ENCODE measurements around the gene IL18R1. TPM values are rescaled to one million over a fixed set of nuclear protein-coding genes. Genes with fewer than 3 reads are reported as not detected.

Gene IL18R1
- total and polyA plus RNA-seq, 4 donors = 4.8 to 12.7 (median 5.9) TPM

DNA sequence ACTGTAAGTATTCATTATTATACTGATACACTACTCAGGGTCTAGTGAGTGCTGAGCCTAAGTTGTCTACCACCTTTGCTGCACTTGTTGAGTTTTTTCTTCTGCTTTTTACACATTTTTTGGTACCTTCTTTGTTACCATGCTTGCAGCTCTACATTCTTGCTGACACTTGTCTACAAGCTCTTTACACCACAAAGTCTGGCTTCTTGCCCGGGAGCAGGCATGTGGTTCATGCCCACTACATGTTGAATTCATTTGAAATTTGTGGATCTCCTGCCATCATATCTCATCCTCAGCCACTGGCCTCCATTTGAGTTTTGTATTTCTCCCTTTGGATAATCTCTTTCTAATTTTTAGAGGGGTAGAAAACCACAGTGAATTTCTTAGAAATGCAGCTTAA, 29.9 kb downstream of the IL18R1 start:
- Histone ChIP-seq H3K9me3 (ENCODE audit: control insufficient read depth in 4 of 4, low read length in 3 of 4) (peaks cover 0 to 12% (median 2%) of the 10 kb centered on the region in 4 donors), H3K9ac (ENCODE audit: low read depth in 1 of 2, low read length in 2 of 2) (no peak overlapping the region), H3K27ac (ENCODE audit: low read depth in 1 of 2, low read length in 2 of 2) (no peak overlapping the region), H3K27me3 (ENCODE audit: control insufficient read depth in 4 of 4, insufficient read depth in 4 of 4, low read length in 3 of 4) (no peaks in the 10 kb centered on the region), H3K36me3 (ENCODE audit: control insufficient read depth in 4 of 4, insufficient read depth in 3 of 4, low read depth in 1 of 4, low read length in 3 of 4) (peaks cover 1 to 18% (median 7%) of the 10 kb centered on the region in 4 donors), H3K4me3 (ENCODE audit: low read depth in 1 of 3, low read length in 3 of 3) (no peak overlapping the region), H3K4me1 (ENCODE audit: control insufficient read depth in 4 of 4, insufficient read depth in 4 of 4, low read length in 3 of 4) (no peaks in the 10 kb centered on the region)
- no peak for DNase-seq (ENCODE audit: low spot score)
- TF ChIP-seq RXRA (IDR thresholded peaks at IDR 0.05) = no peak
- TF ChIP-seq, protein P1, sequence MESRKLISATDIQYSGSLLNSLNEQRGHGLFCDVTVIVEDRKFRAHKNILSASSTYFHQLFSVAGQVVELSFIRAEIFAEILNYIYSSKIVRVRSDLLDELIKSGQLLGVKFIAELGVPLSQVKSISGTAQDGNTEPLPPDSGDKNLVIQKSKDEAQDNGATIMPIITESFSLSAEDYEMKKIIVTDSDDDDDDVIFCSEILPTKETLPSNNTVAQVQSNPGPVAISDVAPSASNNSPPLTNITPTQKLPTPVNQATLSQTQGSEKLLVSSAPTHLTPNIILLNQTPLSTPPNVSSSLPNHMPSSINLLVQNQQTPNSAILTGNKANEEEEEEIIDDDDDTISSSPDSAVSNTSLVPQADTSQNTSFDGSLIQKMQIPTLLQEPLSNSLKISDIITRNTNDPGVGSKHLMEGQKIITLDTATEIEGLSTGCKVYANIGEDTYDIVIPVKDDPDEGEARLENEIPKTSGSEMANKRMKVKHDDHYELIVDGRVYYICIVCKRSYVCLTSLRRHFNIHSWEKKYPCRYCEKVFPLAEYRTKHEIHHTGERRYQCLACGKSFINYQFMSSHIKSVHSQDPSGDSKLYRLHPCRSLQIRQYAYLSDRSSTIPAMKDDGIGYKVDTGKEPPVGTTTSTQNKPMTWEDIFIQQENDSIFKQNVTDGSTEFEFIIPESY (IDR thresholded peaks at IDR 0.05) = no peak
- no peak for TF ChIP-seq FOXA2 (IDR thresholded peaks at IDR 0.05)
- no peak for TF ChIP-seq GABPA (IDR thresholded peaks at IDR 0.05 in 1 of 2, conservative IDR thresholded peaks at IDR 0.05 in 1 of 2)
- TF ChIP-seq, protein P2, sequence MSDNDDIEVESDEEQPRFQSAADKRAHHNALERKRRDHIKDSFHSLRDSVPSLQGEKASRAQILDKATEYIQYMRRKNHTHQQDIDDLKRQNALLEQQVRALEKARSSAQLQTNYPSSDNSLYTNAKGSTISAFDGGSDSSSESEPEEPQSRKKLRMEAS (IDR thresholded peaks at IDR 0.05) = no peak
- no peak for TF ChIP-seq NR2F2 (IDR thresholded peaks at IDR 0.05)
- TF ChIP-seq FOXA1 (IDR thresholded peaks at IDR 0.05) = no peak
- no peak for TF ChIP-seq SP1 (IDR thresholded peaks at IDR 0.05)
- TF ChIP-seq HNF4A (conservative IDR thresholded peaks at IDR 0.05) = no peak
- no peak for TF ChIP-seq YY1 (IDR thresholded peaks at IDR 0.05)
- no peak for TF ChIP-seq HNF4G (IDR thresholded peaks at IDR 0.05)
- TF ChIP-seq, protein P3, sequence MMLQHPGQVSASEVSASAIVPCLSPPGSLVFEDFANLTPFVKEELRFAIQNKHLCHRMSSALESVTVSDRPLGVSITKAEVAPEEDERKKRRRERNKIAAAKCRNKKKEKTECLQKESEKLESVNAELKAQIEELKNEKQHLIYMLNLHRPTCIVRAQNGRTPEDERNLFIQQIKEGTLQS (IDR thresholded peaks at IDR 0.05) = no peak
- TF ChIP-seq, protein P4, sequence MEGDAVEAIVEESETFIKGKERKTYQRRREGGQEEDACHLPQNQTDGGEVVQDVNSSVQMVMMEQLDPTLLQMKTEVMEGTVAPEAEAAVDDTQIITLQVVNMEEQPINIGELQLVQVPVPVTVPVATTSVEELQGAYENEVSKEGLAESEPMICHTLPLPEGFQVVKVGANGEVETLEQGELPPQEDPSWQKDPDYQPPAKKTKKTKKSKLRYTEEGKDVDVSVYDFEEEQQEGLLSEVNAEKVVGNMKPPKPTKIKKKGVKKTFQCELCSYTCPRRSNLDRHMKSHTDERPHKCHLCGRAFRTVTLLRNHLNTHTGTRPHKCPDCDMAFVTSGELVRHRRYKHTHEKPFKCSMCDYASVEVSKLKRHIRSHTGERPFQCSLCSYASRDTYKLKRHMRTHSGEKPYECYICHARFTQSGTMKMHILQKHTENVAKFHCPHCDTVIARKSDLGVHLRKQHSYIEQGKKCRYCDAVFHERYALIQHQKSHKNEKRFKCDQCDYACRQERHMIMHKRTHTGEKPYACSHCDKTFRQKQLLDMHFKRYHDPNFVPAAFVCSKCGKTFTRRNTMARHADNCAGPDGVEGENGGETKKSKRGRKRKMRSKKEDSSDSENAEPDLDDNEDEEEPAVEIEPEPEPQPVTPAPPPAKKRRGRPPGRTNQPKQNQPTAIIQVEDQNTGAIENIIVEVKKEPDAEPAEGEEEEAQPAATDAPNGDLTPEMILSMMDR (IDR thresholded peaks at IDR 0.05; ENCODE audit: low read depth, low read length, missing input control) = no peak
- TF ChIP-seq JUND (IDR thresholded peaks at IDR 0.05) = no peak
- no peak for TF ChIP-seq TAF1 (conservative IDR thresholded peaks at IDR 0.05)
- TF ChIP-seq, protein P5, sequence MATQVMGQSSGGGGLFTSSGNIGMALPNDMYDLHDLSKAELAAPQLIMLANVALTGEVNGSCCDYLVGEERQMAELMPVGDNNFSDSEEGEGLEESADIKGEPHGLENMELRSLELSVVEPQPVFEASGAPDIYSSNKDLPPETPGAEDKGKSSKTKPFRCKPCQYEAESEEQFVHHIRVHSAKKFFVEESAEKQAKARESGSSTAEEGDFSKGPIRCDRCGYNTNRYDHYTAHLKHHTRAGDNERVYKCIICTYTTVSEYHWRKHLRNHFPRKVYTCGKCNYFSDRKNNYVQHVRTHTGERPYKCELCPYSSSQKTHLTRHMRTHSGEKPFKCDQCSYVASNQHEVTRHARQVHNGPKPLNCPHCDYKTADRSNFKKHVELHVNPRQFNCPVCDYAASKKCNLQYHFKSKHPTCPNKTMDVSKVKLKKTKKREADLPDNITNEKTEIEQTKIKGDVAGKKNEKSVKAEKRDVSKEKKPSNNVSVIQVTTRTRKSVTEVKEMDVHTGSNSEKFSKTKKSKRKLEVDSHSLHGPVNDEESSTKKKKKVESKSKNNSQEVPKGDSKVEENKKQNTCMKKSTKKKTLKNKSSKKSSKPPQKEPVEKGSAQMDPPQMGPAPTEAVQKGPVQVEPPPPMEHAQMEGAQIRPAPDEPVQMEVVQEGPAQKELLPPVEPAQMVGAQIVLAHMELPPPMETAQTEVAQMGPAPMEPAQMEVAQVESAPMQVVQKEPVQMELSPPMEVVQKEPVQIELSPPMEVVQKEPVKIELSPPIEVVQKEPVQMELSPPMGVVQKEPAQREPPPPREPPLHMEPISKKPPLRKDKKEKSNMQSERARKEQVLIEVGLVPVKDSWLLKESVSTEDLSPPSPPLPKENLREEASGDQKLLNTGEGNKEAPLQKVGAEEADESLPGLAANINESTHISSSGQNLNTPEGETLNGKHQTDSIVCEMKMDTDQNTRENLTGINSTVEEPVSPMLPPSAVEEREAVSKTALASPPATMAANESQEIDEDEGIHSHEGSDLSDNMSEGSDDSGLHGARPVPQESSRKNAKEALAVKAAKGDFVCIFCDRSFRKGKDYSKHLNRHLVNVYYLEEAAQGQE (IDR thresholded peaks at IDR 0.05) = no peak
- TF ChIP-seq EGR1 (IDR thresholded peaks at IDR 0.05; ENCODE audit: low read depth in 2 of 2) = no peak
- WGBS = 51% methylated on average over 1 of the region's 1 CpG
